AG09309 (cell line): Measurements from ENCODE around the gene ABL1.

ENCODE experiments used
- DNase-seq: peaks from one replicate; pipeline ENCODE4 v3.0.0-alpha.2; 2010; ENCODE audit warnings: low read depth
- H3K4me3 ChIP-seq: 2 replicates; pipeline ENCODE4 v1.5.1; 2011; ENCODE audit warnings: mild to moderate bottlenecking, low read depth, low read length, moderate library complexity; ENCODE audit not compliant: control insufficient read depth
- CTCF ChIP-seq: IDR thresholded peaks from 2 replicates; pipeline ENCODE4 v1.5.1; 2011; ENCODE audit warnings: mild to moderate bottlenecking, low read depth, low read length, inconsistent platforms; ENCODE audit not compliant: insufficient read depth, control insufficient read depth; ENCODE audit errors: missing control alignments

ABL1 gene

GRCh38 chr9:130872508-130872907 lies 37.5 kb downstream of the ABL1 start:
- no peak for TF ChIP-seq CTCF
- DNase-seq: no peak
- H3K4me3 ChIP-seq: no peak overlapping the region

GRCh38 chr9:130872912-130873503 lies 38.0 kb downstream of the ABL1 start:
- DNase-seq: no peak

DNA sequence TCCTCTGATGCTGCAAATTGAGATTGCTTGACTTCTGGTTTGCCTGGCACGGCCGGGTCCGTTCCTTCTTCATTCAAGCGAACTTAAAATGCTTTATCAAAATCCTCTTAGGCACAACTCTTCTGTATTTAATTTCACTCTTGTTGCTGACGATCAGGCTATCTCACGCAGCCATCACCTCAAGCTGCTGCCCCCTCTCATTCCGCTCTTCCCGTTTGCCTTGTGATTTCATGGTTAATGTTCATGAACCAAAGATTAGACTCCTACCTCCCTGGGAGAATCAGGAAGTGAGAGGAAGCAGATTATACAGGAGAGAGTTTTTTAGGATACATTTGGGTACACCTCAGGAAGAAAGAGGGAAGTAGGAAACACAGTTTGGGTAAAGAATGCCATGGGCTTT lies 38.9 kb downstream of the ABL1 start:
- no peak for DNase-seq
- H3K4me3 ChIP-seq: no peak overlapping the region
- TF ChIP-seq CTCF: no peak

More at GRCh38 chr9:130872912-130873503, 38.0 kb downstream of the ABL1 start:
- TF ChIP-seq CTCF: no peak
- no peak overlapping the region for H3K4me3 ChIP-seq

DNA sequence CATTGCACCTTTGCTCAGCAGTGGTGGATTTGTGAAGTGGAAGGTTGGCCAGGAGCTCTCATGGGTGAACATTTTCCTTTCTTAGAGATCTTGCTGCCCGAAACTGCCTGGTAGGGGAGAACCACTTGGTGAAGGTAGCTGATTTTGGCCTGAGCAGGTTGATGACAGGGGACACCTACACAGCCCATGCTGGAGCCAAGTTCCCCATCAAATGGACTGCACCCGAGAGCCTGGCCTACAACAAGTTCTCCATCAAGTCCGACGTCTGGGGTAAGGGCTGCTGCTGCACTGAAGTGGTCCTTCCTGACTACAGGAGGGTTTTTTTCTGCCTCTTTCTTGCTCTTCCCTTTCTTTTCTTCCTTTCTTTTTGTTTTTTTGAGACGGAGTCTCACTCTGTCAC lies 39.7 kb downstream of the ABL1 start:
- no peak for TF ChIP-seq CTCF
- DNase-seq: no peak
- H3K4me3 ChIP-seq: no peak overlapping the region

- no peak overlapping the region for H3K4me3 ChIP-seq
- no peak for TF ChIP-seq CTCF
- no peak for DNase-seq
Measured at GRCh38 chr9:130877300-130877699, 42.2 kb downstream of the ABL1 start.

DNA sequence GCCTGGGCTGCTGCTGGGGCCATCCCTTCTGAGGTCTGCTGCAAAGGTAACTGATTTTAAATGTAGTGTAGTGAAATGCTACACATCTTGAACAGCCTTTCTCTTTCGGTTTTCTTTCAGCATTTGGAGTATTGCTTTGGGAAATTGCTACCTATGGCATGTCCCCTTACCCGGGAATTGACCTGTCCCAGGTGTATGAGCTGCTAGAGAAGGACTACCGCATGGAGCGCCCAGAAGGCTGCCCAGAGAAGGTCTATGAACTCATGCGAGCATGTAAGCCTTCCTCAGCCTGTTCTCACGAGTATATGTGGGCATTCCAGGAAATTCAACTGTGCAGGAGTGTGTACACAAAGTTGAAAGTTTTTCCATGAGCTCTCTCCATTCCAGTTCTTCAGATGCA lies 43.2 kb downstream of the ABL1 start:
- TF ChIP-seq CTCF: no peak
- H3K4me3 ChIP-seq: no peak overlapping the region
- DNase-seq: no peak
